Subcutaneous adipose tissue (tissue), 4 donors: ENCODE results near the gene STT3B. TPM values are rescaled to one million over a fixed set of nuclear protein-coding genes. Genes with fewer than 3 reads are reported as not detected.

Experiments used
- CTCF ChIP-seq: fragments of 450-650 bp; IDR thresholded peaks from one replicate; pipeline ENCODE4 v1.5.1; 2016; ENCODE audit warnings: low read depth, mild to moderate bottlenecking, control low read depth, antibody characterized with exemption, moderate library complexity
- total RNA-seq, 4 donors: library from RNA; depleted of rRNA; stranded (reverse); fragments of >200 nt; gene quantifications; one replicate each; pipeline ENCODE4 v1.1.0, GENCODE V29; 2016

The STT3B gene
- total RNA-seq, 4 donors from 2014 or later, result 57.6 to 128 (median 103) TPM

GRCh38 chr3:31493149-31493548 lies 39.6 kb upstream of the STT3B start:
- no peak for TF ChIP-seq CTCF

- no peak for TF ChIP-seq CTCF
Observed at GRCh38 chr3:31495971-31496665, 36.6 kb upstream of the STT3B start.

DNA sequence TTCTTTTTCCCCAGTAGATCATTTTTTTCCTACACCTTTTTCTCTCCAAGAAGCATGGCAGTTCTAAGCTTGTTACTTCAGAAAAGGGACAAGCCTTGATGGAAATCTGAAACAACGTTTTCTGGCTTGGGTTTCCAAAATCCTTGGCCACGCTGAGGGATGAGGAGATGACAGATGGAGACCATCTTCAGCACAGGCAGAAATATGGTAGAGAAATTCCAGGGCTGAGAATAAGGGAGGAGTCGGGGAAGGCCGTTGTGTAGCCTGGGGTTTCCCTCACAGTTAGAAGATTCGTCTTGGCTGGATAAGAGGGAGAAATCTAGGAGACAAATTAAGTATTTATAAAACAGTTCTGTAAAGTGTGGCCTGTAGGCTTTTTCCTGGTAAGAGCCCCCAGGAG lies 33.9 kb upstream of the STT3B start:
- no peak for TF ChIP-seq CTCF

DNA sequence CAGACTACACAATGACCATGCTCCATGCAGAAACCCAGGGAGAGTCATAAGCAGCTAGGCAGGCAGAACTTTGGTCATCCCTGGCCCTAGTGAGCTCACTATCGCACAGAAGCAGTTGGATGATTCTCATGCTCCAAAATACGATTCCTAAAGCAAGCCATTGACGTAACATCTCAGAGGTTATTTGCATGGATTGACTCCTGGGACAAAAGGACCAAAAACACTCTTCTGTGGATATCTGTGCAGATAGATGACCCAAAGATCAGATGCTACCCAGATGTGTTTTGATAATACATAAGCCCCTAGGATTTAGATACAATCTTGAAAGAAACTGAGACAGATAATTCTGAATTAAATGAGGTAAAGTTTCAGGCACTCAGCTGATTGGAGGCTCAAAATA lies 33.4 kb upstream of the STT3B start:
- no peak for TF ChIP-seq CTCF

DNA sequence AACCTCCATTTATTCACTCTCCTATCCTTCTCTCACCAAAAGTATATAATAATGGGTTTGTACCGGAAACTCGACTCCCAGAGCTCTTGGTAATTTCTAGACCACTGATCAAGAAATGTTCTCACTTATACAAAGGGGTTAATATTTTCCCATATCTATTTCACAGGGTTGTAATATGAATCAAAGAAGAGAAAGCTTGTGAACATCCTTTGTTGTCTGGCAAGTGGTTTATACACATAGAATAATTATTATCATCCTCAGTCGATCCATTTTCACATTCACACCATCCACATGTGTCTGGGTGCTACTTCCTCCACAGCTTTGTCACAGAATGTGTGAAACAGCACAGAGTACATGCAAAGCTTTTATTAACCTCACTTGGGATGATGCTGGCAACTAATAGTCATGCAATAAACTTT lies 29.9 kb upstream of the STT3B start:
- no peak for TF ChIP-seq CTCF

GRCh38 chr3:31503456-31503855 lies 29.3 kb upstream of the STT3B start:
- no peak for TF ChIP-seq CTCF

DNA sequence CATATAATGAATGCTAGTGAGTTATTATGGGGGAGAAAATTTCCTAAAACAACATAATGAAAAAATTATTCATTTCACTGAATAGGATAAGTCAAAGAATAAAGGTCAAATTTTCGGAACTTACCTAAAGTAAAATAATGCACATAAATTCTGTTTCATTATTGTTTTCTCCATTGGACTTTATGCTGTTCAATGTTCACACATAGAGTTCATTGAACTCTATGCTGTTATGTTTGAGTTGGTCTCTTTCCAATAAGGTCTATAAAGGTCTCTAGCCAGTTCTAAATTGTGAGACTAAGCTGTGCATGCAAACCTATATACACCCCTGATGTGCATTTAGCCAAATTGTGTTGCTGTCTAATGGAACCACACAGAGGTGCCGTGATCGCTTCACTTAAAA lies 28.5 kb upstream of the STT3B start:
- no peak for TF ChIP-seq CTCF
